GM12864 (cell line): ENCODE measurements around the gene RPL31.

ENCODE experiments used
- DNase-seq: peaks from one replicate; pipeline ENCODE4 v3.0.0-alpha.2; 2011; ENCODE audit warnings: low read depth
- H3K4me3 ChIP-seq: 2 replicates; pipeline ENCODE4 v1.5.1; 2011; ENCODE audit warnings: mild to moderate bottlenecking, low read depth, low read length, control low read depth
- CTCF ChIP-seq: IDR thresholded peaks from 2 replicates; pipeline ENCODE4 v1.5.1; 2011; ENCODE audit warnings: low read depth, mild to moderate bottlenecking, moderate library complexity, low read length, control low read depth, inconsistent platforms; ENCODE audit errors: missing control alignments

The RPL31 gene

GRCh38 chr2:101002562-101003277 lies 631 bp downstream of the RPL31 start:
- no peak for TF ChIP-seq CTCF
- peak overlapping the region; percentile 79 for H3K4me3 ChIP-seq
- no peak for DNase-seq

GRCh38 chr2:101003278-101003775 lies 1.2 kb downstream of the RPL31 start:
- H3K4me3 ChIP-seq, result peak overlapping the region; percentile 79
- DNase-seq, result no peak
- TF ChIP-seq CTCF, result no peak

- no peak for DNase-seq
- H3K4me3 ChIP-seq, result peak overlapping the region; percentile 79; the same call in 1 of the 2 replicates
- TF ChIP-seq CTCF, result no peak
Measured at GRCh38 chr2:101004620-101005325, 2.7 kb downstream of the RPL31 start.

GRCh38 chr2:101006065-101006715 lies 4.1 kb downstream of the RPL31 start:
- no peak for TF ChIP-seq CTCF
- no peak overlapping the region for H3K4me3 ChIP-seq
- DNase-seq, result no peak

- no peak for DNase-seq
- no peak for TF ChIP-seq CTCF
- H3K4me3 ChIP-seq, result no peak overlapping the region
Measured at GRCh38 chr2:101007415-101008345, 5.6 kb downstream of the RPL31 start.

- no peak for TF ChIP-seq CTCF
- no peak overlapping the region for H3K4me3 ChIP-seq
- DNase-seq, result no peak
Measured at GRCh38 chr2:101011152-101011551, 9.1 kb downstream of the RPL31 start.
